ENCODE measurements around the gene AIF1.

Gene AIF1

DNA sequence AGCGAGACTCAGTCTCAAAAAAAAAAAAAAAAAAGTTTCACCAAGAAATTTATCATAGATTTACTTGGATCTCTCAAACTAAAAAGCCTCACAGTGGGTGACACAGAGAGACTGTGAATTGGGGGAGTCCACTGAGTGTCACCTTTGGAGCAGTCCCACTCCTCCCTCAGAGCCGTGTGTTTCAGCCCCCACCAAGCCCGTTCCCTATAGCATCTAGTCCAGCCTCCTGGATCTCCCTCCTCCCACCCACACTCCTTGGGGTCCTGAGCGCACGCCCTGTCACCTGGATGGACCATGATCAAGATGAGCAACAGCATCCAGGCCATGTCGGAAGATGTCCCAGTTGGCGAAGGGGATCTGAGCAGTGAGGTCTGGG, 22.6 kb upstream of the AIF1 start:
- TF ChIP-seq TAF1 (IDR thresholded peaks at IDR 0.05; ENCODE audit: low read depth, low read length) (no peak), POLR2AphosphoS5 (IDR thresholded peaks at IDR 0.05; ENCODE audit: low read depth, low read length) (no peak), POU2F2 (IDR thresholded peaks at IDR 0.05; ENCODE audit: low read depth, low read length) (no peak), PAX5 (IDR thresholded peaks at IDR 0.05; ENCODE audit: insufficient read depth, low read length, severe bottlenecking) (no peak)
- DNase-seq (ENCODE audit: insufficient read length, low spot score) (no peak), FAIRE-seq (no peak)

GRCh38 chr6:31597006-31597405, 18.0 kb upstream of the AIF1 start:
- no peak for DNase-seq (ENCODE audit: insufficient read length, low spot score)
- FAIRE-seq: peak; percentile 69
- no peak for TF ChIP-seq SPI1 (IDR thresholded peaks at IDR 0.05; ENCODE audit: low read depth, low read length)
- TF ChIP-seq POU2F2 (IDR thresholded peaks at IDR 0.05; ENCODE audit: low read depth, low read length): no peak
- TF ChIP-seq PAX5 (IDR thresholded peaks at IDR 0.05; ENCODE audit: insufficient read depth, low read length, severe bottlenecking): no peak
- TF ChIP-seq POLR2AphosphoS5 (IDR thresholded peaks at IDR 0.05; ENCODE audit: low read depth, low read length): no peak
- no peak for TF ChIP-seq POLR2A (IDR thresholded peaks at IDR 0.05; ENCODE audit: low read depth, low read length)
- TF ChIP-seq TAF1 (IDR thresholded peaks at IDR 0.05; ENCODE audit: low read depth, low read length): no peak

DNA sequence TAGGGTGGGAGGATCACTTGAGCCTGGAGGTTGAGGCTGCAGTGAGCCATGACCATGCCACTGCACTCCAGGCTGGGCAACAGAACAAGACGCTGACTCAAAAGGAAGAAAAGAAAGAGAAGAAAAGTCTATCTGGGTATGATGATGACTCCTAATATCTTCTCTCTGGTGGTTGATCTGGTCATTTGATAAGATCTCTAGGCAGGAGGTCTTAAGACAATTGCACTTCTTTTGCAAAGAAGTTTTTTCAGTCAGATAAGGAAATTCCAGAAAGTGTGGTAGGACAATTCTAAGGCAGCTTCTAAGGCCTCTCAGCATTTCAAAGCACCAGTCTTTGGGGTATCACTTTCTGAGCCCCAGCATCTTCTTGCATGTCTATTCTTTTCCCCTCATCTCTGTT, 7.7 kb upstream of the AIF1 start:
- TF ChIP-seq POU2F2 (IDR thresholded peaks at IDR 0.05; ENCODE audit: low read depth, low read length) (no peak), PAX5 (IDR thresholded peaks at IDR 0.05; ENCODE audit: insufficient read depth, low read length, severe bottlenecking) (no peak), POLR2AphosphoS5 (IDR thresholded peaks at IDR 0.05; ENCODE audit: low read depth, low read length) (no peak), POLR2A (IDR thresholded peaks at IDR 0.05; ENCODE audit: low read depth, low read length) (no peak), TAF1 (IDR thresholded peaks at IDR 0.05; ENCODE audit: low read depth, low read length) (no peak), SPI1 (IDR thresholded peaks at IDR 0.05; ENCODE audit: low read depth, low read length) (no peak)
- FAIRE-seq: no peak
- DNase-seq (ENCODE audit: insufficient read length, low spot score): no peak

DNA sequence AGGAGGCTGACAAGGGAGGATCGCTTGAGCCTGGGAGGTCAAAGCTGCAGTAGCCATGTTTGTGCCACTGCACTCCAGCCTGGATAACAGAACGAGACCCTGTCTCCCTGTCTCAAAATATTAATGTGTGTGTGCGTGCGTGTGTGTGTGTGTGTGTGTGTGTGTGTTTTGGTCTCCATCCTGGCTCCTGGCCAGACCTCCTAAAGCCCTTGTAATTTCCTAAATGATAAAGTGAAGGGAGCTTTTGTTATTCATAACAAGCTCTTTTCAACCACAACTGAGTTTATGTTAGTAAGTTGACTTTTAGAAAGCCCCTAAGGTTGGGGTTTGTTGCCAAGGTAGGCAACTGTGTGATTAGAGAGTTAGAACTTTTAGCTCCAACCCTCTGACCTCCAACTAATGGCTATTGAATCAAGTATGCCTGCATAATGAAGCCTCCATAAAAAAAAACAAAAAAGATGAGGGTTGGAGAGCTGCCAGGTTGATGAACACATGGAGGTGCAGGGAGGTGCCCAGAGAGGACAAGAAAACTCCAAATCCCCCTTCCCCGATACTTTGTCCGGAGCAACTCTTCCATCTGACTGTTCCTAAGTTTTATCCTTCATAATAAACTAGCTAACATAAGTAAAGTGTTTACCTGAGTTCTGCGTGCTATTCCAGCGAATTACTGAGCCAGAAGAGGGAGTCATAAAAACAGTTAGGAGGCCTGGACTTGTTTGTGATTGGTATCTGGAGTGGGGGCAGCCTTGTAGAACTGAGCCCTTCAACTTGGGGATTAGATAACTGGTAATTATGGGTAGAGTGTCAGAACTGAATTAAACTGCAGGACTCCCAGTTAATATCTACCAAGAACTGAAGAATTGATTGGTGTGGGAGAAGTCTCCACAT, 5.3 kb upstream of the AIF1 start:
- no peak for TF ChIP-seq SPI1 (IDR thresholded peaks at IDR 0.05; ENCODE audit: low read depth, low read length)
- TF ChIP-seq PAX5 (IDR thresholded peaks at IDR 0.05; ENCODE audit: insufficient read depth, low read length, severe bottlenecking): no peak
- no peak for TF ChIP-seq POU2F2 (IDR thresholded peaks at IDR 0.05; ENCODE audit: low read depth, low read length)
- no peak for TF ChIP-seq POLR2AphosphoS5 (IDR thresholded peaks at IDR 0.05; ENCODE audit: low read depth, low read length)
- TF ChIP-seq TAF1 (IDR thresholded peaks at IDR 0.05; ENCODE audit: low read depth, low read length): no peak
- TF ChIP-seq POLR2A (IDR thresholded peaks at IDR 0.05; ENCODE audit: low read depth, low read length): no peak
- no peak for FAIRE-seq
- DNase-seq (ENCODE audit: insufficient read length, low spot score): no peak

DNA sequence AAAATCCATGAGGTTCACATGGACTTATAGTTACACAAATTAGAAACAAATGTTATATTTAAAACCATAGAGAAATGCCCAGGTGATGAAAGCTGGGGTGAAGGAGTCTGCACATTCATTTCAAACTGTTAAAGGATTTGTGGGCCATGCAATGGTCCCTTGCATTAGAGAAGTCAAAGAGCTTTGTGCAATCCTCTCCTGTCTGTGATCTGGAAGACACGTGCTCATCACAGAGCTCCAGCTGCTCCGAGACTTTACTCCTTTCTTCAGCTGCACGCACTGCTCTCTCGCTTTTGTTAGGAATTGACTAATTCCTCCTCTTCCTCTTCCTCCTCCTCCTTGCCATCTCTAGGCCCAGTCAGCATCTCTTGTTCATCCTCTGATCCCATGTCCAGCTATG, 4.1 kb upstream of the AIF1 start:
- no peak for FAIRE-seq
- TF ChIP-seq TAF1 (IDR thresholded peaks at IDR 0.05; ENCODE audit: low read depth, low read length) (no peak), POLR2A (IDR thresholded peaks at IDR 0.05; ENCODE audit: low read depth, low read length) (no peak), POU2F2 (IDR thresholded peaks at IDR 0.05; ENCODE audit: low read depth, low read length) (no peak), PAX5 (IDR thresholded peaks at IDR 0.05; ENCODE audit: insufficient read depth, low read length, severe bottlenecking) (no peak), POLR2AphosphoS5 (IDR thresholded peaks at IDR 0.05; ENCODE audit: low read depth, low read length) (no peak), SPI1 (IDR thresholded peaks at IDR 0.05; ENCODE audit: low read depth, low read length) (no peak)
- DNase-seq (ENCODE audit: insufficient read length, low spot score): no peak

- FAIRE-seq (peak; percentile 97), DNase-seq (ENCODE audit: insufficient read length, low spot score) (no peak)
- TF ChIP-seq SPI1 (IDR thresholded peaks at IDR 0.05; ENCODE audit: low read depth, low read length) (peak; percentile 93), POLR2AphosphoS5 (IDR thresholded peaks at IDR 0.05; ENCODE audit: low read depth, low read length) (no peak)
These were observed 887 bp upstream of the AIF1 start for GRCh38 chr6:31614075-31614619.

DNA sequence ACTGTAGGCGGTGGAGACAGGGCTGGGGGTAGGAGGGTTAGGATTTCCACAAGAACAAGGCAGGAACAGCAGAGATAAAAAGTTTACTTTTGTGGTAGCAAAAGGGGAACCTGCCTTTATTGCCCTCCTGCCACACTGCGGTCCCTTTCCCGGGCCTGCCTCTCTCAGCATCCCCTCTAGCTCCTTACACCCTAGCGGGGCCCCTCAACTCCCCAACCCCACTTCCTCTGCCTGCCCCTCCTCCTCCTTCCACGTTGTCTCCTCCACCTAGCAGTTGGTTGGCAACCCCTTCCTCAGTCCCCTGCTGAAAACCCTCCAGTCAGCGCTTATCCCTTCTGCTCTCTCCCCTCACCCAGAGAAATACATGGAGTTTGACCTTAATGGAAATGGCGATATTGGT, 714 bp downstream of the AIF1 start:
- DNase-seq (ENCODE audit: insufficient read length, low spot score): no peak
- TF ChIP-seq POU2F2 (IDR thresholded peaks at IDR 0.05; ENCODE audit: low read depth, low read length) (no peak), PAX5 (IDR thresholded peaks at IDR 0.05; ENCODE audit: insufficient read depth, low read length, severe bottlenecking) (no peak), SPI1 (IDR thresholded peaks at IDR 0.05; ENCODE audit: low read depth, low read length) (peak; percentile 74), POLR2A (IDR thresholded peaks at IDR 0.05; ENCODE audit: low read depth, low read length) (peak; percentile 64)

GRCh38 chr6:31617010-31617409, 2.0 kb downstream of the AIF1 start:
- DNase-seq (ENCODE audit: insufficient read length, low spot score): no peak
- FAIRE-seq: peak; percentile 85
- TF ChIP-seq POU2F2 (IDR thresholded peaks at IDR 0.05; ENCODE audit: low read depth, low read length) (no peak), POLR2AphosphoS5 (IDR thresholded peaks at IDR 0.05; ENCODE audit: low read depth, low read length) (no peak), SPI1 (IDR thresholded peaks at IDR 0.05; ENCODE audit: low read depth, low read length) (no peak)

More for the DNA sequence above, 714 bp downstream of the AIF1 start:
- peak; percentile 64 for FAIRE-seq

- FAIRE-seq: peak; percentile 96
These were observed 5.0 kb downstream of the AIF1 start for GRCh38 chr6:31619805-31620585.

More at GRCh38 chr6:31619805-31620585, 5.0 kb downstream of the AIF1 start:
- DNase-seq (ENCODE audit: insufficient read length, low spot score): peak; percentile 89
- TF ChIP-seq POLR2A (IDR thresholded peaks at IDR 0.05; ENCODE audit: low read depth, low read length) (peak; percentile 90), TAF1 (IDR thresholded peaks at IDR 0.05; ENCODE audit: low read depth, low read length) (peak; percentile 63; the same call in 1 of the 2 replicates), POU2F2 (IDR thresholded peaks at IDR 0.05; ENCODE audit: low read depth, low read length) (peak; percentile 99), SPI1 (IDR thresholded peaks at IDR 0.05; ENCODE audit: low read depth, low read length) (no peak), POLR2AphosphoS5 (IDR thresholded peaks at IDR 0.05; ENCODE audit: low read depth, low read length) (peak; percentile 95)
